Inflammatory macrophage treated with lipopolysaccharide for 1 hour (primary cell): Measurements from ENCODE around the gene PCDHGB3.

ENCODE experiments used
- DNase-seq, 2 donors: peaks; one replicate each; pipeline ENCODE4 v3.0.0-alpha.2; 2020 to 2022

Gene PCDHGB3

DNA sequence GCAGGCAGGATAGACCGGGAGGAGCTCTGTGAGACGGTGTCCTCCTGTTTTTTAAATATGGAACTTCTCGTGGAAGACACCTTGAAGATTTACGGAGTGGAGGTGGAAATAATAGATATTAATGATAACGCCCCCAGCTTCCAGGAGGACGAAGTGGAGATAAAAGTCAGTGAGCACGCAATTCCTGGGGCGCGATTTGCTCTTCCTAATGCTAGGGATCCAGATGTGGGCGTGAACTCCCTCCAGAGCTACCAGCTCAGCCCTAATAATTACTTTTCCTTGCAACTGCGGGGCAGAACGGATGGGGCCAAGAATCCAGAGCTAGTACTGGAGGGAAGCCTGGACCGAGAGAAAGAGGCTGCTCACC, 51.4 kb downstream of the PCDHGB3 start:
- no peak for DNase-seq
